Mucosa of rectum (tissue), 2 donors: Measurements from ENCODE around the gene DPP7.
A peak's percentile ranks its signal among the peaks of the same experiment; 100 is the strongest.

ENCODE experiments used
- H3K27ac ChIP-seq, 2 donors: one replicate each; pipeline ENCODE4 v1.7.0; 2013; ENCODE audit warnings: inconsistent platforms in 2 of 2, low read depth in 2 of 2, low read length in 2 of 2
- H3K27me3 ChIP-seq, 2 donors: one replicate each; pipeline ENCODE4 v1.7.0; 2013; ENCODE audit warnings: low read length in 2 of 2; ENCODE audit not compliant: control insufficient read depth in 2 of 2, insufficient read depth in 2 of 2
- H3K36me3 ChIP-seq, 2 donors: one replicate each; pipeline ENCODE4 v1.7.0; 2013; ENCODE audit warnings: low read length in 2 of 2; ENCODE audit not compliant: control insufficient read depth in 2 of 2, insufficient read depth in 2 of 2
- H3K4me1 ChIP-seq, 2 donors: one replicate each; pipeline ENCODE4 v1.7.0; 2013; ENCODE audit warnings: low read length in 2 of 2, mild to moderate bottlenecking in 1 of 2; ENCODE audit not compliant: control insufficient read depth in 2 of 2, insufficient read depth in 2 of 2
- H3K4me3 ChIP-seq, 2 donors: one replicate each; pipeline ENCODE4 v1.7.0; 2013; ENCODE audit warnings: low read length in 2 of 2
- H3K9ac ChIP-seq, 2 donors: one replicate each; pipeline ENCODE4 v1.7.0; 2013; ENCODE audit warnings: low read length in 2 of 2, low read depth in 1 of 2, mild to moderate bottlenecking in 1 of 2
- H3K9me3 ChIP-seq, 2 donors: one replicate each; pipeline ENCODE4 v1.7.0; 2013; ENCODE audit warnings: low read length in 2 of 2; ENCODE audit not compliant: control insufficient read depth in 2 of 2
- donor health status: healthy.
- donor health status: Normal muscosa, but diverticular disease.

DPP7 gene

DNA sequence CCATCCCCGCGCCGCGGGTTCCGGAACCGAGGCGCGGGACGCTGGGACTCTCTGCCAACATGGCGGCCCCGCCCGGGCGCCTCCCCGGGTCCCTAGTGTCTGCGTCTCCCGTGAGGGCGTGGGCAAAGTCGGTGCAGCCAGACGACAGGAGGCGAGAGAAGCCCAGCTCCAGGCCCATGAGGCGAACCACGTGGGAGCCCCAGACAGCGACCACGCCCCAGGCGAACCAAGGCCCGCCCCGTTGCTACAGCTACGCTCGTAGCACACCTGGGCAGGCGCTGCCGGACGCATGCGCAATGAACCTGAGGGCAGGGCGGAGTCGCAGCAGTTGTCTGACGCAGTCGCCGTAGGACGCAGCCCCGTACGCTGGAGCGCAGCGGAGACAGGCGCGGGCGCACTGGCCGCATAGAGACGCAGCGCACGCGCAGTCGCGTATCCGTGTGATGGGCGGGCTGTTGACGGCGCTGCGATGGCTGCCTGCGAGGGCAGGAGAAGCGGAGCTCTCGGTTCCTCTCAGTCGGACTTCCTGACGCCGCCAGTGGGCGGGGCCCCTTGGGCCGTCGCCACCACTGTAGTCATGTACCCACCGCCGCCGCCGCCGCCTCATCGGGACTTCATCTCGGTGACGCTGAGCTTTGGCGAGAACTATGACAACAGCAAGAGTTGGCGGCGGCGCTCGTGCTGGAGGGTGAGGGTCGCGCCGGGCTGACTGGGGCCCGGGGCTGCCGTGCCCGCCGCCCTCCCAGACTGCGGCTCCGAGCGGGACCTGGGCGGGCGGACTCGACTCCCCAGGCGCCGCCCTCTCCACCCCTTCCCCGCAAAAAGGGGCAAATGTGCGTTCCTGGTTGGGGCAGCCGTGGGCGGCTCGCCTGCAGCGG lies 27.8 kb downstream of the DPP7 start, which contains the start of gene MAN1B1:
MAN1B1 (plus strand) TSS at position 455 of the 878 bp plus-strand sequence; CDS start at position 470, 15 bp downstream.
- peaks cover 17 to 19% of the 10 kb centered on the region in 2 donors for H3K4me1 ChIP-seq
- peak within 1 kb of the TSS; percentile 77 to 85 for H3K4me3 ChIP-seq
- H3K36me3 ChIP-seq: peaks cover 3 to 15% of the 10 kb centered on the region in 2 donors
- no peaks in the 10 kb centered on the region for H3K9me3 ChIP-seq
- H3K27me3 ChIP-seq: no peaks in the 10 kb centered on the region
- H3K27ac ChIP-seq: peak within 1 kb of the TSS; percentile 94 to 95
- H3K9ac ChIP-seq: peak within 1 kb of the TSS; percentile 75 to 88

DNA sequence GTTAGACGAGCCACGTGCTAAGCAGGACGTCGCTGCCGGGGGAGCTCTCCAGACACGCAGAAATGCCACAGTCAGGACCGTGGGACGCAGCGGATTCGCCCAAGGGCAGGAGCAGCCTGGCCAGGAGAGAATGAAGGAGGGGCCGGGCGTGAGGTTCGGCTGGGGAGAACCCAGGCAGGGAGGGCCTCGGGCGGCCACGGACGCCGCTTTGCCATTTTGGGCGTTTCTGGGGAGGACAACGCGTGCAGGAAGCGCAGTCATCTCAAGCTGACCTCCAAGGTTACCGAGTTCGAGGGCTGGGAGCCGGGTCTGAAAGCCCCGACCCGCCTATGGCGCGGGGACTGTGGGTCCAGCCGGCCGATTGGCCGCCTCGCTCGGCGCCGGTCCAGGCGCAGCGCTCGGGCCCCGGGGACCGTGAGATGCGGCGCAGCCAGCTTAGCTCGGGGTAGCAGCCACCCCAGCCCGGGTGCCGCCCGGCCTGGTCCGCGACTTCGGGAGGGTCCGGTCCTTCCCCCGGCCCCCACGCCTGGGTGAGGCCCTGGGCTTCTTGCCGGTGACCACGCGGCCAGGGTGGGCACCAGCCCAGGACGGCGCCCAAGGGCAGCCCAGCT lies 28.5 kb downstream of the DPP7 start:
- H3K9me3 ChIP-seq: no peaks in the 10 kb centered on the region
- peak overlapping the region; percentile 75 to 88 for H3K9ac ChIP-seq
- H3K27me3 ChIP-seq: no peaks in the 10 kb centered on the region
- H3K36me3 ChIP-seq: peaks cover 3 to 15% of the 10 kb centered on the region in 2 donors
- H3K27ac ChIP-seq: peak overlapping the region; percentile 94 to 95
- H3K4me1 ChIP-seq: peaks cover 17 to 19% of the 10 kb centered on the region in 2 donors
- H3K4me3 ChIP-seq: peak overlapping the region; percentile 77 to 85

GRCh38 chr9:137084526-137084925 lies 30.0 kb downstream of the DPP7 start:
- Histone ChIP-seq H3K27ac (no peak overlapping the region), H3K4me3 (no peak overlapping the region), H3K36me3 (peaks cover 3 to 25% of the 10 kb centered on the region in 2 donors), H3K9ac (no peak overlapping the region), H3K27me3 (no peaks in the 10 kb centered on the region), H3K4me1 (peaks cover 18 to 19% of the 10 kb centered on the region in 2 donors), H3K9me3 (no peaks in the 10 kb centered on the region)

GRCh38 chr9:137083394-137084004 lies 31.0 kb downstream of the DPP7 start:
- H3K27ac ChIP-seq: peak overlapping the region; percentile 32 to 45
- peaks cover 0 to 29% of the 10 kb centered on the region in 2 donors for H3K36me3 ChIP-seq
- no peaks in the 10 kb centered on the region for H3K9me3 ChIP-seq
- H3K9ac ChIP-seq: no peak overlapping the region
- H3K4me1 ChIP-seq: peaks cover 28 to 29% of the 10 kb centered on the region in 2 donors
- no peaks in the 10 kb centered on the region for H3K27me3 ChIP-seq
- H3K4me3 ChIP-seq: no peak overlapping the region

- Histone ChIP-seq H3K9ac (no peak overlapping the region), H3K27me3 (no peaks in the 10 kb centered on the region), H3K27ac (no peak overlapping the region), H3K4me3 (no peak overlapping the region), H3K4me1 (peaks cover 32 to 33% of the 10 kb centered on the region in 2 donors), H3K9me3 (no peaks in the 10 kb centered on the region), H3K36me3 (peaks cover 0 to 29% of the 10 kb centered on the region in 2 donors)
Measured at GRCh38 chr9:137082925-137083290, 31.6 kb downstream of the DPP7 start.

GRCh38 chr9:137082222-137082924 lies 32.2 kb downstream of the DPP7 start:
- Histone ChIP-seq H3K27me3 (no peaks in the 10 kb centered on the region), H3K4me3 (no peak overlapping the region), H3K27ac (no peak overlapping the region), H3K36me3 (peaks cover 0 to 29% of the 10 kb centered on the region in 2 donors), H3K9me3 (no peaks in the 10 kb centered on the region), H3K4me1 (peaks cover 28% of the 10 kb centered on the region in 2 donors), H3K9ac (no peak overlapping the region)

- Histone ChIP-seq H3K27ac (no peak overlapping the region), H3K27me3 (no peaks in the 10 kb centered on the region), H3K4me1 (peaks cover 19 to 20% of the 10 kb centered on the region in 2 donors), H3K36me3 (peaks cover 0 to 29% of the 10 kb centered on the region in 2 donors), H3K4me3 (no peak overlapping the region), H3K9ac (no peak overlapping the region), H3K9me3 (no peaks in the 10 kb centered on the region)
Measured at GRCh38 chr9:137080260-137081122, 34.0 kb downstream of the DPP7 start.

DNA sequence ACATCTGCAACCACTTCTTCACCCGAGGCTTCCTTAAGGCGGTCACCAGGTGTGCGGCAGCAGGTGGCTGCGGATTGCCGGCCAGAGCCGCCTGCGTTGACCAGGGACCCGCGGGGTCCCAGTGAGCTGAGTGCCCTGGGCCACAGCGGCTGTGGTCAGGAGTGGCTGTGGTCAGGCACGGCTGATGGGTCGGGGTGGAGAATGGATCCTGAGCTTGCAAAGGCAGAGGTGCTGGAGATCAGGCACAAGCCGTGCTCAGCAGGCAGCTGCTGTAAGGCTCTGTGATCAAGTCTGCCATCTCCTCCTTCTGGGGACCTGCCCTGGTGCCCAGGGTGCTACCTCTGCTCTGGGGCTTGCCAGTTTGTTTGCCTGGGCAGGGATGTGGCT lies 35.1 kb downstream of the DPP7 start:
- H3K4me3 ChIP-seq: no peak overlapping the region
- no peaks in the 10 kb centered on the region for H3K27me3 ChIP-seq
- no peak overlapping the region for H3K9ac ChIP-seq

More for the DNA sequence above, 35.1 kb downstream of the DPP7 start:
- H3K27ac ChIP-seq: no peak overlapping the region
- H3K4me1 ChIP-seq: peaks cover 17 to 18% of the 10 kb centered on the region in 2 donors
- peaks cover 0 to 29% of the 10 kb centered on the region in 2 donors for H3K36me3 ChIP-seq
- H3K9me3 ChIP-seq: no peaks in the 10 kb centered on the region
